SK-N-SH treated with all-trans-retinoic acid at 6 μM for 48 hours (cell line): ENCODE data around the gene CPA4.

Experiments
- ATAC-seq: fragments of 200-7000 bp; cut with Tn5 transposase; 3 replicates; pipeline ENCODE4 v1.9.1; 2020; ENCODE audit warnings: mild to moderate bottlenecking, moderate library complexity
- ARNTL ChIP-seq: fragments of 450-650 bp; formaldehyde crosslinking; IDR thresholded peaks from 2 replicates; pipeline ENCODE4 v1.5.0; 2020; ENCODE audit warnings: low read depth, mild to moderate bottlenecking, moderate library complexity, borderline replicate concordance
- BACH2 ChIP-seq: fragments of 250-450 bp; sonication (Bioruptor Pico); IDR thresholded peaks from 2 replicates; pipeline ENCODE4 v1.9.0; 2021; ENCODE audit warnings: mild to moderate bottlenecking, borderline replicate concordance
- CSDC2 ChIP-seq: fragments of 250-450 bp; sonication (Bioruptor Pico); IDR thresholded peaks from 2 replicates; pipeline ENCODE4 v1.5.0; 2020; ENCODE audit warnings: mild to moderate bottlenecking, moderate library complexity
- ESRRG ChIP-seq: fragments of 250-450 bp; sonication (Bioruptor Pico); IDR thresholded peaks from 2 replicates; pipeline ENCODE4 v1.6.1; 2021; ENCODE audit warnings: mild to moderate bottlenecking
- GLIS3 ChIP-seq: fragments of 250-450 bp; sonication (Bioruptor Pico); IDR thresholded peaks from 2 replicates; pipeline ENCODE4 v1.5.0; 2020; ENCODE audit warnings: mild to moderate bottlenecking, moderate library complexity
- ISL1 ChIP-seq: fragments of 250-450 bp; sonication (Bioruptor Pico); IDR thresholded peaks from 2 replicates; pipeline ENCODE4 v2.1.2; 2022; ENCODE audit warnings: mild to moderate bottlenecking, moderate library complexity
- RARB ChIP-seq: fragments of 250-450 bp; sonication (Bioruptor Pico); IDR thresholded peaks from 2 replicates; pipeline ENCODE4 v1.8.0; 2021; ENCODE audit warnings: mild to moderate bottlenecking, moderate library complexity
- SNAI2 ChIP-seq: fragments of 250-450 bp; sonication (Bioruptor Pico); IDR thresholded peaks from 2 replicates; pipeline ENCODE4 v1.5.0; 2020; ENCODE audit warnings: mild to moderate bottlenecking, moderate library complexity
- TCF4 ChIP-seq: fragments of 250-450 bp; sonication (Bioruptor Pico); IDR thresholded peaks from 2 replicates; pipeline ENCODE4 v1.8.0; 2021; ENCODE audit warnings: mild to moderate bottlenecking, moderate library complexity, borderline replicate concordance
- TOX ChIP-seq: fragments of 250-450 bp; sonication (Bioruptor Pico); IDR thresholded peaks from 2 replicates; pipeline ENCODE4 v1.8.0; 2021; ENCODE audit warnings: mild to moderate bottlenecking, moderate library complexity, borderline replicate concordance
- ZC3H10 ChIP-seq: fragments of 250-450 bp; sonication (Bioruptor Pico); IDR thresholded peaks from 2 replicates; pipeline ENCODE4 v1.5.1; 2021; ENCODE audit warnings: mild to moderate bottlenecking, moderate library complexity
- ZFP3 ChIP-seq: fragments of 250-450 bp; sonication (Bioruptor Pico); IDR thresholded peaks from 2 replicates; pipeline ENCODE4 v1.5.0; 2020; ENCODE audit warnings: mild to moderate bottlenecking, moderate library complexity
- ZFP30 ChIP-seq: fragments of 450-650 bp; formaldehyde crosslinking; IDR thresholded peaks from 2 replicates; pipeline ENCODE4 v1.5.0; 2022; ENCODE audit warnings: mild to moderate bottlenecking, moderate library complexity
- ZNF565 ChIP-seq: fragments of 450-650 bp; formaldehyde crosslinking; conservative IDR thresholded peaks from 2 replicates; pipeline ENCODE4 v1.5.0; 2020; ENCODE audit warnings: low read depth, mild to moderate bottlenecking, moderate library complexity
- ZNF70 ChIP-seq: fragments of 450-650 bp; formaldehyde crosslinking; IDR thresholded peaks from 2 replicates; pipeline ENCODE4 v1.5.0; 2020; ENCODE audit warnings: mild to moderate bottlenecking, moderate library complexity
- ZNF8 ChIP-seq: fragments of 450-650 bp; formaldehyde crosslinking; IDR thresholded peaks from 2 replicates; pipeline ENCODE4 v1.5.0; 2020; ENCODE audit warnings: mild to moderate bottlenecking, moderate library complexity
- TF ChIP-seq, protein P1 (sequence below): fragments of 250-450 bp; sonication (Bioruptor Pico); IDR thresholded peaks from 2 replicates; pipeline ENCODE4 v1.5.1; 2020; ENCODE audit warnings: low read depth, mild to moderate bottlenecking, moderate library complexity
- TF ChIP-seq, protein P2 (sequence below): fragments of 250-450 bp; sonication (Bioruptor Pico); IDR thresholded peaks from 2 replicates; pipeline ENCODE4 v1.5.0; 2020; ENCODE audit warnings: mild to moderate bottlenecking, moderate library complexity
- TF ChIP-seq, protein P3 (sequence below): fragments of 250-450 bp; sonication (Bioruptor Pico); IDR thresholded peaks from 2 replicates; pipeline ENCODE4 v1.8.0; 2021; ENCODE audit warnings: low read depth, mild to moderate bottlenecking, moderate library complexity, borderline replicate concordance
- TF ChIP-seq, protein P4 (sequence below): fragments of 250-450 bp; sonication (Bioruptor Pico); IDR thresholded peaks from 2 replicates; pipeline ENCODE4 v1.5.1; 2021; ENCODE audit warnings: mild to moderate bottlenecking, moderate library complexity

The CPA4 gene

DNA sequence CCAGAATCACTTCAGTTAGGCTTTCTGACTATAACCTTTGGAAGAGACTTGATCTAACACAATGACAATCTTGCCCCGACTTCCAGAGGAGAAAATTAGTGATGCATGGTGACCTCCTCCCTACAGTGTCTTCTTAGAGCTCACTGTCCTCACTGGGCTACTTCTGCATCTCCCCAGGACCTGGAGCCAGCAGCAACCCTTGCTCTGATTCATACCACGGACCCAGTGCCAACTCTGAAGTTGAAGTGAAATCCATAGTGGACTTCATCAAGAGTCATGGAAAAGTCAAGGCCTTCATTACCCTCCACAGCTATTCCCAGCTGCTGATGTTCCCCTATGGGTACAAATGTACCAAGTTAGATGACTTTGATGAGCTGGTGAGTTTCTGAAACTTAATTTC, 13.7 kb upstream of the CPA4 start:
- TF ChIP-seq TCF4 (no peak), GLIS3 (CRISPR knock-in tag) (no peak), ZNF8 (CRISPR knock-in tag) (no peak), TOX (CRISPR knock-in tag) (no peak), ZNF70 (CRISPR knock-in tag) (no peak), ZFP30 (CRISPR knock-in tag) (no peak), BACH2 (no peak), ARNTL (CRISPR knock-in tag) (no peak), CSDC2 (CRISPR knock-in tag) (no peak), ESRRG (no peak), ZC3H10 (no peak), SNAI2 (CRISPR knock-in tag) (no peak), ZNF565 (CRISPR knock-in tag) (no peak), ZFP3 (no peak)
- TF ChIP-seq, protein P1, sequence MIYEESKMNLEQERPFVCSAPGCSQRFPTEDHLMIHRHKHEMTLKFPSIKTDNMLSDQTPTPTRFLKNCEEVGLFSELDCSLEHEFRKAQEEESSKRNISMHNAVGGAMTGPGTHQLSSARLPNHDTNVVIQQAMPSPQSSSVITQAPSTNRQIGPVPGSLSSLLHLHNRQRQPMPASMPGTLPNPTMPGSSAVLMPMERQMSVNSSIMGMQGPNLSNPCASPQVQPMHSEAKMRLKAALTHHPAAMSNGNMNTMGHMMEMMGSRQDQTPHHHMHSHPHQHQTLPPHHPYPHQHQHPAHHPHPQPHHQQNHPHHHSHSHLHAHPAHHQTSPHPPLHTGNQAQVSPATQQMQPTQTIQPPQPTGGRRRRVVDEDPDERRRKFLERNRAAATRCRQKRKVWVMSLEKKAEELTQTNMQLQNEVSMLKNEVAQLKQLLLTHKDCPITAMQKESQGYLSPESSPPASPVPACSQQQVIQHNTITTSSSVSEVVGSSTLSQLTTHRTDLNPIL (CRISPR knock-in tag), result no peak
- TF ChIP-seq, protein P2, sequence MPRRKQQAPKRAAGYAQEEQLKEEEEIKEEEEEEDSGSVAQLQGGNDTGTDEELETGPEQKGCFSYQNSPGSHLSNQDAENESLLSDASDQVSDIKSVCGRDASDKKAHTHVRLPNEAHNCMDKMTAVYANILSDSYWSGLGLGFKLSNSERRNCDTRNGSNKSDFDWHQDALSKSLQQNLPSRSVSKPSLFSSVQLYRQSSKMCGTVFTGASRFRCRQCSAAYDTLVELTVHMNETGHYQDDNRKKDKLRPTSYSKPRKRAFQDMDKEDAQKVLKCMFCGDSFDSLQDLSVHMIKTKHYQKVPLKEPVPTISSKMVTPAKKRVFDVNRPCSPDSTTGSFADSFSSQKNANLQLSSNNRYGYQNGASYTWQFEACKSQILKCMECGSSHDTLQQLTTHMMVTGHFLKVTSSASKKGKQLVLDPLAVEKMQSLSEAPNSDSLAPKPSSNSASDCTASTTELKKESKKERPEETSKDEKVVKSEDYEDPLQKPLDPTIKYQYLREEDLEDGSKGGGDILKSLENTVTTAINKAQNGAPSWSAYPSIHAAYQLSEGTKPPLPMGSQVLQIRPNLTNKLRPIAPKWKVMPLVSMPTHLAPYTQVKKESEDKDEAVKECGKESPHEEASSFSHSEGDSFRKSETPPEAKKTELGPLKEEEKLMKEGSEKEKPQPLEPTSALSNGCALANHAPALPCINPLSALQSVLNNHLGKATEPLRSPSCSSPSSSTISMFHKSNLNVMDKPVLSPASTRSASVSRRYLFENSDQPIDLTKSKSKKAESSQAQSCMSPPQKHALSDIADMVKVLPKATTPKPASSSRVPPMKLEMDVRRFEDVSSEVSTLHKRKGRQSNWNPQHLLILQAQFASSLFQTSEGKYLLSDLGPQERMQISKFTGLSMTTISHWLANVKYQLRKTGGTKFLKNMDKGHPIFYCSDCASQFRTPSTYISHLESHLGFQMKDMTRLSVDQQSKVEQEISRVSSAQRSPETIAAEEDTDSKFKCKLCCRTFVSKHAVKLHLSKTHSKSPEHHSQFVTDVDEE (CRISPR knock-in tag), result no peak
- TF ChIP-seq, protein P3, sequence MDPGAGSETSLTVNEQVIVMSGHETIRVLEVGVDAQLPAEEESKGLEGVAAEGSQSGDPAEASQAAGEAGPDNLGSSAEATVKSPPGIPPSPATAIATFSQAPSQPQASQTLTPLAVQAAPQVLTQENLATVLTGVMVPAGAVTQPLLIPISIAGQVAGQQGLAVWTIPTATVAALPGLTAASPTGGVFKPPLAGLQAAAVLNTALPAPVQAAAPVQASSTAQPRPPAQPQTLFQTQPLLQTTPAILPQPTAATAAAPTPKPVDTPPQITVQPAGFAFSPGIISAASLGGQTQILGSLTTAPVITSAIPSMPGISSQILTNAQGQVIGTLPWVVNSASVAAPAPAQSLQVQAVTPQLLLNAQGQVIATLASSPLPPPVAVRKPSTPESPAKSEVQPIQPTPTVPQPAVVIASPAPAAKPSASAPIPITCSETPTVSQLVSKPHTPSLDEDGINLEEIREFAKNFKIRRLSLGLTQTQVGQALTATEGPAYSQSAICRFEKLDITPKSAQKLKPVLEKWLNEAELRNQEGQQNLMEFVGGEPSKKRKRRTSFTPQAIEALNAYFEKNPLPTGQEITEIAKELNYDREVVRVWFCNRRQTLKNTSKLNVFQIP (CRISPR knock-in tag), result no peak
- no peak for ATAC-seq

DNA sequence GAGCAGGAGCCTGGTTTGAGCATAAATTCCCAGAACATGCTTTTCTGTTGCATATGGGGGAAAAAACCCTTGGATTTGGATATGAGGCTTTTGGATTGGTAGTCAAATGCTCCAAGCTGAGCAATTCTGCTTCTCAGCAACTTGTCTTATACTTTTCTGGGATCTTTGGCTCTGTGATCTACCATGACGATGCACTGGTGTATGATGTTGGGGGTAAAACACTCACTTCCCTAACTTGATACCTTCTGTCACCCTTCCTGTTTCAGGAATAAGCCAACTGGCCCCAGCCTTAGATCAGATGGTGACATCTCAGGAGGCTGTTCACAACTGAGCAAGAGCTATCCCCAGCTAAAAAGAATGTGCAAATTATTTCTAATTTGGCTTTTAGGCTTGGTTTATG, 13.1 kb upstream of the CPA4 start:
- ATAC-seq, result no peak

DNA sequence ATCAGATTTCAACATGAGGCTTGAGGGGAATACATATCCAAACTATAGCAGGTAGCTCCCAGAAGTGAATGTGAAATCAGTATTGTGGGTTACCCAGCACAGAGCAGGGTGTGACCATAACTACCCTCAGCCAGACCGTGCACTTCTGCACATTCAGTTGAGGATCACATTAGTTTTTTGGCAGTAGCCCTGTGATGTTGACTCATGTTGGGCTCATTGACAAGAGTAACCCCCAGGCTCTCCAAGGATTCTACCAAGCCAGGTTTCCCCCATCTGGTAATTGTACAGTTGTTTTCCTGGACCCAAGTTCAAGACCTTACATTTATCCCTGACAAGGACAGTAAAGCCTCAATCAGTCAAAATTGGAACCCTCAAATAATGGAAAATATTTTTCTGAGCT, 11.7 kb upstream of the CPA4 start:
- TF ChIP-seq SNAI2 (CRISPR knock-in tag), result no peak
- TF ChIP-seq, protein P2 (CRISPR knock-in tag), result no peak
- TF ChIP-seq ISL1 (CRISPR knock-in tag), result no peak
- no peak for ATAC-seq

More for the DNA sequence above, 13.1 kb upstream of the CPA4 start:
- TF ChIP-seq ZNF565 (CRISPR knock-in tag) (no peak), ZFP3 (no peak), TCF4 (no peak), RARB (CRISPR knock-in tag) (no peak), TOX (CRISPR knock-in tag) (no peak), ESRRG (no peak)
- TF ChIP-seq, protein P4, sequence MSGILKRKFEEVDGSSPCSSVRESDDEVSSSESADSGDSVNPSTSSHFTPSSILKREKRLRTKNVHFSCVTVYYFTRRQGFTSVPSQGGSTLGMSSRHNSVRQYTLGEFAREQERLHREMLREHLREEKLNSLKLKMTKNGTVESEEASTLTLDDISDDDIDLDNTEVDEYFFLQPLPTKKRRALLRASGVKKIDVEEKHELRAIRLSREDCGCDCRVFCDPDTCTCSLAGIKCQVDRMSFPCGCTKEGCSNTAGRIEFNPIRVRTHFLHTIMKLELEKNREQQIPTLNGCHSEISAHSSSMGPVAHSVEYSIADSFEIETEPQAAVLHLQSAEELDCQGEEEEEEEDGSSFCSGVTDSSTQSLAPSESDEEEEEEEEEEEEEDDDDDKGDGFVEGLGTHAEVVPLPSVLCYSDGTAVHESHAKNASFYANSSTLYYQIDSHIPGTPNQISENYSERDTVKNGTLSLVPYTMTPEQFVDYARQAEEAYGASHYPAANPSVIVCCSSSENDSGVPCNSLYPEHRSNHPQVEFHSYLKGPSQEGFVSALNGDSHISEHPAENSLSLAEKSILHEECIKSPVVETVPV (CRISPR knock-in tag), result no peak
- TF ChIP-seq, protein P1 (CRISPR knock-in tag), result no peak
- TF ChIP-seq, all 23 proteins: peak for 0
